ENCODE measurements around the gene DDX49. TPM values are rescaled to one million over a fixed set of nuclear protein-coding genes. Genes with fewer than 3 reads are reported as not detected.
"Not testable (repeated sequence)": the region's sequence is repeated elsewhere in the genome, so short reads cannot be mapped to it uniquely, and the experiment has no call there.

The DDX49 gene
- total RNA-seq, 4 donors from 2014 or later: 47.0 to 80.7 (median 60.6) TPM

GRCh38 chr19:18898607-18899408 is 20.7 kb upstream of the DDX49 start:
- intact Hi-C loops (cut with DNase I): no loop called here
- Histone ChIP-seq H3K4me3 (no peak overlapping the region), H3K36me3 (peaks cover 8 to 54% (median 14%) of the 10 kb centered on the region in 3 donors), H3K27me3 (peaks cover 7 to 37% (median 13%) of the 10 kb centered on the region in 4 donors), H3K27ac (no peak overlapping the region), H3K4me1 (peaks cover 10 to 29% (median 21%) of the 10 kb centered on the region in 3 donors), H3K9me3 (no peaks in the 10 kb centered on the region)
- 80 to 88% methylated on average over 3 to 4 of the region's 18 CpGs for WGBS, 2 donors
- TF ChIP-seq POLR2A (IDR thresholded peaks at IDR 0.05): no peak
- TF ChIP-seq CTCF (IDR thresholded peaks at IDR 0.05): no peak
- DNase-seq: no peak

GRCh38 chr19:18899624-18900560 is 19.6 kb upstream of the DDX49 start:
- WGBS, 2 donors: 86 to 96% methylated on average over 4 of the region's 20 CpGs
- Histone ChIP-seq H3K4me1 (peaks cover 7 to 19% (median 18%) of the 10 kb centered on the region in 3 donors), H3K4me3 (no peak overlapping the region), H3K9me3 (no peaks in the 10 kb centered on the region), H3K36me3 (peaks cover 8 to 65% (median 14%) of the 10 kb centered on the region in 3 donors), H3K27me3 (peaks cover 3 to 26% (median 7%) of the 10 kb centered on the region in 4 donors), H3K27ac (no peak overlapping the region)
- intact Hi-C loops (cut with DNase I): no loop called here
- TF ChIP-seq POLR2A (IDR thresholded peaks at IDR 0.05) (no peak), CTCF (IDR thresholded peaks at IDR 0.05) (no peak)
- no peak for DNase-seq

- DNase-seq: no peak
- no peak overlapping the region for H3K4me3 ChIP-seq
- intact Hi-C loops (cut with DNase I): no loop called here
- no peaks in the 10 kb centered on the region for H3K9me3 ChIP-seq
- peaks cover 8 to 75% (median 14%) of the 10 kb centered on the region in 3 donors for H3K36me3 ChIP-seq
- H3K27ac ChIP-seq: no peak overlapping the region
- H3K27me3 ChIP-seq: peaks cover 0 to 17% (median 0%) of the 10 kb centered on the region in 4 donors
- H3K4me1 ChIP-seq: peaks cover 0 to 10% (median 9%) of the 10 kb centered on the region in 3 donors
- WGBS, 2 donors: 60 to 91% methylated on average over 2 to 4 of the region's 17 CpGs
- no peak for TF ChIP-seq POLR2A (IDR thresholded peaks at IDR 0.05)
- no peak for TF ChIP-seq CTCF (IDR thresholded peaks at IDR 0.05)
Observed at GRCh38 chr19:18900700-18901481, 18.6 kb upstream of the DDX49 start.

- H3K4me1 ChIP-seq: peaks cover 0 to 5% (median 4%) of the 10 kb centered on the region in 3 donors
- intact Hi-C loops (cut with DNase I): no loop called here
- H3K27me3 ChIP-seq: peaks cover 0 to 12% (median 0%) of the 10 kb centered on the region in 4 donors
- peaks cover 12 to 81% (median 14%) of the 10 kb centered on the region in 3 donors for H3K36me3 ChIP-seq
- no peaks in the 10 kb centered on the region for H3K9me3 ChIP-seq
- H3K4me3 ChIP-seq: no peak overlapping the region
- no peak overlapping the region for H3K27ac ChIP-seq
- WGBS, 2 donors: 93 to 97% methylated on average over 6 of the region's 7 CpGs
- DNase-seq: no peak
- TF ChIP-seq POLR2A (IDR thresholded peaks at IDR 0.05) (no peak), CTCF (IDR thresholded peaks at IDR 0.05) (no peak)
Observed at GRCh38 chr19:18901491-18901890, 18.0 kb upstream of the DDX49 start.

- H3K4me3 ChIP-seq; H3K27ac ChIP-seq; intact Hi-C loops (cut with DNase I); H3K9me3 ChIP-seq; DNase-seq; H3K4me1 ChIP-seq; H3K27me3 ChIP-seq: not testable (repeated sequence)
- peaks cover 14 to 91% (median 18%) of the 10 kb centered on the region in 3 donors for H3K36me3 ChIP-seq
- whole genome bisulfite sequencing, 2 donors: 94 to 100% methylated on average over 4 of the region's 5 CpGs
Observed at GRCh38 chr19:18902519-18902918, 17.0 kb upstream of the DDX49 start.
